EH (cell line): ENCODE data around the gene TOX3.

Experiments
- DNase-seq: peaks from one replicate; pipeline ENCODE4 v3.0.0-alpha.2; 2015; ENCODE audit warnings: low read depth

The TOX3 gene

GRCh38 chr16:52537516-52537915 is 9.4 kb downstream of the TOX3 start:
- no peak for DNase-seq

- no peak for DNase-seq
These were observed 11.9 kb downstream of the TOX3 start for GRCh38 chr16:52535076-52535475.

GRCh38 chr16:52533296-52533695 is 13.6 kb downstream of the TOX3 start:
- DNase-seq, result no peak

- no peak for DNase-seq
These were observed 14.6 kb downstream of the TOX3 start for GRCh38 chr16:52532384-52532783.

- DNase-seq, result no peak
These were observed 17.7 kb downstream of the TOX3 start for GRCh38 chr16:52529226-52529625.

GRCh38 chr16:52528393-52529065 is 18.4 kb downstream of the TOX3 start:
- no peak for DNase-seq

- DNase-seq, result no peak
These were observed 20.1 kb downstream of the TOX3 start for GRCh38 chr16:52526830-52527229.

GRCh38 chr16:52526116-52526828 is 20.7 kb downstream of the TOX3 start:
- DNase-seq, result no peak

- no peak for DNase-seq
These were observed 25.4 kb downstream of the TOX3 start for GRCh38 chr16:52521570-52521969.

- DNase-seq, result no peak
These were observed 28.1 kb downstream of the TOX3 start for GRCh38 chr16:52518884-52519283.

GRCh38 chr16:52515068-52515671 is 31.8 kb downstream of the TOX3 start:
- DNase-seq, result no peak

- no peak for DNase-seq
These were observed 34.5 kb downstream of the TOX3 start for GRCh38 chr16:52512297-52512987.

- DNase-seq, result no peak
These were observed 45.2 kb downstream of the TOX3 start for GRCh38 chr16:52501746-52502145.

- no peak for DNase-seq
These were observed 46.0 kb downstream of the TOX3 start for GRCh38 chr16:52500963-52501362.

- DNase-seq, result no peak
These were observed 47.9 kb downstream of the TOX3 start for GRCh38 chr16:52499060-52499440.

GRCh38 chr16:52498328-52499059 is 48.4 kb downstream of the TOX3 start:
- no peak for DNase-seq

- no peak for DNase-seq
These were observed 49.7 kb downstream of the TOX3 start for GRCh38 chr16:52497067-52497816.

- no peak for DNase-seq
These were observed 50.7 kb downstream of the TOX3 start for GRCh38 chr16:52496051-52496876.

- DNase-seq, result no peak
These were observed 52.3 kb downstream of the TOX3 start for GRCh38 chr16:52494621-52495020.

- DNase-seq, result no peak
These were observed 52.8 kb downstream of the TOX3 start for GRCh38 chr16:52494145-52494544.
